ENCODE data around the gene OR13C5.

DNA sequence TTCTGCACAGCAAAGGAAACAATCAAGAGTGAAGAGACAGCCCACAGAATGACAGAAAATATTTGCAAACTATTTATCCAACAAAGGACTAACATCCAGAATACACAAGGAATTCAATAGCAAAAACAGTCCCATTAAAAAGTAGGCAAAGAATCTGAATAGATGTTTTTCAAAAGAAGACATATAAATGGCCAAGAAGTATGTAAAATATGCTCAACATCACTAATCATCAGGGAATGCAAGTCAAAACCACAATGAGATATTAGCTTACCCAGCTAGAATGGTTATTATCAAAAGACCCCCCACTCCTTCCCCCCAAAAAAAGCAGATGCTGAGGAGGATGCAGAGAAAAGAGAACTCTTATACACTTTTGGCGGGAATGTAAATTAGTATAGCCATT lies 43.7 kb downstream of the OR13C5 start:
- TF ChIP-seq POLR2A (IDR thresholded peaks at IDR 0.05) (no peak), POLR2AphosphoS5 (IDR thresholded peaks at IDR 0.05; ENCODE audit: insufficient read depth in 1 of 2, low read depth in 1 of 2) (no peak)
- TF ChIP-seq, protein P1, sequence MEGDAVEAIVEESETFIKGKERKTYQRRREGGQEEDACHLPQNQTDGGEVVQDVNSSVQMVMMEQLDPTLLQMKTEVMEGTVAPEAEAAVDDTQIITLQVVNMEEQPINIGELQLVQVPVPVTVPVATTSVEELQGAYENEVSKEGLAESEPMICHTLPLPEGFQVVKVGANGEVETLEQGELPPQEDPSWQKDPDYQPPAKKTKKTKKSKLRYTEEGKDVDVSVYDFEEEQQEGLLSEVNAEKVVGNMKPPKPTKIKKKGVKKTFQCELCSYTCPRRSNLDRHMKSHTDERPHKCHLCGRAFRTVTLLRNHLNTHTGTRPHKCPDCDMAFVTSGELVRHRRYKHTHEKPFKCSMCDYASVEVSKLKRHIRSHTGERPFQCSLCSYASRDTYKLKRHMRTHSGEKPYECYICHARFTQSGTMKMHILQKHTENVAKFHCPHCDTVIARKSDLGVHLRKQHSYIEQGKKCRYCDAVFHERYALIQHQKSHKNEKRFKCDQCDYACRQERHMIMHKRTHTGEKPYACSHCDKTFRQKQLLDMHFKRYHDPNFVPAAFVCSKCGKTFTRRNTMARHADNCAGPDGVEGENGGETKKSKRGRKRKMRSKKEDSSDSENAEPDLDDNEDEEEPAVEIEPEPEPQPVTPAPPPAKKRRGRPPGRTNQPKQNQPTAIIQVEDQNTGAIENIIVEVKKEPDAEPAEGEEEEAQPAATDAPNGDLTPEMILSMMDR (IDR thresholded peaks at IDR 0.05), result no peak

Data from vagina (tissue), 2 donors.